HG03354 (cell line): ENCODE results near the gene SERPINA12.

Source experiments
- ATAC-seq: cut with Tn5 transposase; IDR thresholded peaks from one replicate; pipeline ENCODE4 v1.9.1; 2021; ENCODE audit warnings: mild to moderate bottlenecking; ENCODE audit not compliant: unreplicated experiment, poor library complexity, severe bottlenecking

The SERPINA12 gene

GRCh38 chr14:94509356-94509755, at the start of gene SERPINA12:
Gene SERPINA12 (minus strand): TSS chr14:94509469. CDS start chr14:94498397, 11,072 bp downstream.
- no peak for ATAC-seq

- ATAC-seq, result no peak
Observed at GRCh38 chr14:94558842-94559241, 49.6 kb upstream of the SERPINA12 start.

- no peak for ATAC-seq
Observed at GRCh38 chr14:94557327-94557726, 48.1 kb upstream of the SERPINA12 start.

- ATAC-seq, result no peak
Observed at GRCh38 chr14:94555991-94556390, 46.7 kb upstream of the SERPINA12 start.

- no peak for ATAC-seq
Observed at GRCh38 chr14:94550041-94550440, 40.8 kb upstream of the SERPINA12 start.

- peak; percentile 83 for ATAC-seq
Observed at GRCh38 chr14:94548999-94549985, 40.0 kb upstream of the SERPINA12 start.

GRCh38 chr14:94548131-94548998, 39.1 kb upstream of the SERPINA12 start:
- no peak for ATAC-seq

- no peak for ATAC-seq
Observed at GRCh38 chr14:94547726-94548125, 38.5 kb upstream of the SERPINA12 start.

- ATAC-seq, result no peak
Observed at GRCh38 chr14:94547151-94547680, 37.9 kb upstream of the SERPINA12 start.

GRCh38 chr14:94545131-94545841, 36.0 kb upstream of the SERPINA12 start:
- ATAC-seq, result no peak

GRCh38 chr14:94544726-94545125, 35.5 kb upstream of the SERPINA12 start:
- ATAC-seq, result no peak

GRCh38 chr14:94543449-94544124, 34.3 kb upstream of the SERPINA12 start:
- no peak for ATAC-seq

- no peak for ATAC-seq
Observed at GRCh38 chr14:94542811-94543440, 33.7 kb upstream of the SERPINA12 start.

- no peak for ATAC-seq
Observed at GRCh38 chr14:94542111-94542810, 33.0 kb upstream of the SERPINA12 start.

GRCh38 chr14:94541234-94541975, 32.1 kb upstream of the SERPINA12 start:
- ATAC-seq, result no peak

- no peak for ATAC-seq
Observed at GRCh38 chr14:94540031-94540794, 30.9 kb upstream of the SERPINA12 start.

GRCh38 chr14:94539181-94539580, 29.9 kb upstream of the SERPINA12 start:
- ATAC-seq, result no peak
